ENCODE data around the gene ARMC9.
"Not testable (repeated sequence)": the region's sequence is repeated elsewhere in the genome, so short reads cannot be mapped to it uniquely, and the experiment has no call there.

The ARMC9 gene

GRCh38 chr2:231198291-231199173, at the start of gene ARMC9:
Gene ARMC9, plus strand, starts transcription at chr2:231198631. Its CDS starts 7,608 bp downstream, at chr2:231206239.
- DNase-seq (ENCODE audit: low read depth in 3 of 3) = peak; percentile 48 to 68 (median 56)

DNA sequence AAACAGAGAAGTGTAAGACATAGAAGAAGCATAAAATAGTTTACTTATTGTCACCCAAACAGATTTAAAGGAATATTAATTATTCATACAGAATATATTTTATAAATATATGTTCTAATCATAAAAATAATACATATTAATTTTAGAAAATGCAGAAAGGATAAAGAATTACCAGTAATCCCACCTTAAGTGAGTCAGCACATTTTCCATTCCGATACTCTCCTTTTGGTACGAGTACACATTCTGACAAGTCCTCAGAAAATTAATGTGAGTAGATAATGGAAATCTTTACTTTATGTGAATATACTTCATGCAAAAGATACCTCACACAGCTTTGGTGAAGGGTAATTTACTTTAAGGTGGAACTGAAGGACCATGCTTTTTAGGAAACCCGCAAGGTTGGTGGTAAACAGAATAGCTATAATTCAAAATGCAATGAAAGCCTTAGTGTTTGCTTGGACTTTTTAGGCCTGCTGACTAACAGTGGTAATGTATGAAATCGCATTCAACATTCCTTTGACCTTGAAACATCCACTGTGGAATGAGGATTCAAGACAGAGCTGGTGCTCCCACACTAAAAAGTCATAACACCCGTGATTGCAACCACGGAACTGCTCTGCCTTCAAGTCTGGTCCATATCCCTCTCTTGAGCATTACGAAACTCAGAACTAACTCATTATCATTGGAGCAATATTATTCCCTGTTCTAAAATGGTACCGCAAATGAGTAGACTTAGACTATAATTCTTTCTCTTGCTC, 45.5 kb upstream of the ARMC9 start:
- DNase-seq (ENCODE audit: low read depth in 3 of 3) = no peak

DNA sequence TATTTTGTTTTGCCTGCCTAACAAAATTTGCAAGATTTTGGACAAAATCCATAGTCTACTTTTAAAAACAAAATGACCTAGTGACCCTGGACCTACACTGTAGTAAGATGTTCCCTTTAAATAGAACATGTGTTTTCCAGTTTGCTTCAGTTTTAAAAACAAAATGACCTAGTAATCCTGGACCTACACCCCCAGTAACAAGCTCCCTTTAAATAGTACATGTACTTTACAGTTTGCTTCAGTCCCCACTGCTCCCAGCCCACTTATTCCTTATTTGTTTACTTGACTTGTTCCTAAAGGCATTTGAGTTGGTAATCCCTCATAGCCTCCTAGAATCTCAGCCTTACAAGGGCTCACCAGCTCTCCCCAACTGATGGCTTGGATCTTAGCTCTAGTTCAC, 39.1 kb upstream of the ARMC9 start:
- DNase-seq (ENCODE audit: low read depth in 3 of 3) = no peak

DNA sequence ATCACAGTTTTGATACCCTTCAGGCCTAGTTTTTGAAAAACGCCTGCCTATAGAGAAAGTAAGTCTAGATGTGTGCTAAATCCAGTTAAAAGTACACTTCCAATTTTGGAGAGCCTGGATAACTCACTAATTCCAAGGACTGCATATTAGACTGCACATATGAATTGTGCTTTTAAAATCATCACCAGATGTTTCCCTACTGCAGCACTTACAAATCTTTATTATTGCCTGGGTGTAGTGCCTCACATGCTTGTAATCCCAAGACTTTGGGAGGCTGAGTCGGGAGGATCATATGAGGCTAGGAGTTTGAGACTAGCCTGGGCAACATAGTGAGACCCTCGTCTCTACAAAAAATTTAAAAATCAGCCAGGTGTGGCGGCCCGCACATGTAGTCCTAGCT, 37.7 kb upstream of the ARMC9 start:
- no peak for DNase-seq (ENCODE audit: low read depth in 3 of 3)

GRCh38 chr2:231161252-231161839, 37.1 kb upstream of the ARMC9 start:
- no peak for DNase-seq (ENCODE audit: low read depth in 3 of 3)

DNA sequence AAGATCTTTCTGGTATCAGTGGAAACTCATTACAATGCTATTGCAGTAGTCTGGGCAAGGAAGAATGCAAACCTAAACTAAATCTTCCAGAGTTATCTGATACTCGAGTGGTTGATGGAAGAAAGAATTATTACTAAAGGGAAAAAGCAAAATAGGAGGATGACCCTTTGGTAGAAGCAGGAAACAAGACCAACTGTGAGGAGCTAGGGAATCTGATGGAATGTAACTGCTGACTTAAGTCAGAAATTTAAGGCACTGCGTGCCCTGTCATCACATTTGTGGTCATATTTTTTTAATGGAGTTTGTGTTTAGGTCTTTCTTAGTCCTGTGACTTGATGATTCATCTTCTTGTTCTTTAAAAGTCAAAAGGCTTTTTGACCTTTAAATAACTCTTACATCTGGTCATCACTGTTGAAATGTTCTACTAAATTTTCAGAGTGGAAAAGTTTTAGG, 36.5 kb upstream of the ARMC9 start:
- DNase-seq (ENCODE audit: low read depth in 3 of 3) = no peak

GRCh38 chr2:231163011-231163410, 35.4 kb upstream of the ARMC9 start:
- no peak for DNase-seq (ENCODE audit: low read depth in 3 of 3)

DNA sequence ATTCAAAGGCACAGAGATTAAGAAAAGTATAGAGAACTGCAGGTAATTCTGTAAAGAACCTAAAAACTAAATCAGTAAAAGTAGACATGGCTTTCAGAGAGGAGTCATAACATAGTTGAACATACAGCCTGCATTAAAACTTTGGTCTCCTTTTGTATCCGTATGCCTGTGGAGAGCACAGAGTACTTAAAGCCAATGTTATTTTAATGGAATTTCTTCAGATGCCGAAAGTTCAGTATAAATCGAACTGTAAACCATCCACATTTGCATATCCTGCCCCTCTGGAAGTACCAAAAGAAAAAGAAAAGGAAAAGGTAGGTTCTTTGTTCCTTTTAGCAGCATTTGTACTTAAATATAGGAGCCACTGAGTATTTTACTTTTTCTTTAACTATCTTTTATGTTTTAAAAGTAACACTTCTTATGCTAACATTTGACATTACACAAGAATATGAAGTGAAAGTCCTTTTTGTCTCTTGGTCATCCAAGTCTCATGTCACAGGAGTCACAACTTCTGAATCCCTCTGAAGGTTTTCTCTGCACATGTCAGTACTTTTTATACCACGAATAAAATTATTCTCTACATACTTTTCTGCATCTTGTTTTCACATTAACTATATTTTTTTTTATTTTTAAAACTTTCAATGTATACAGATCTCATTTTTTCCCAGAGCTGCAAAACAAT, 34.9 kb upstream of the ARMC9 start:
- no peak for DNase-seq (ENCODE audit: low read depth in 3 of 3)

GRCh38 chr2:231167745-231168459, 30.5 kb upstream of the ARMC9 start:
- no peak for DNase-seq (ENCODE audit: low read depth in 3 of 3)

- no peak for DNase-seq (ENCODE audit: low read depth in 3 of 3)
Measured at GRCh38 chr2:231168460-231169139, 29.8 kb upstream of the ARMC9 start.

GRCh38 chr2:231169488-231169887, 28.9 kb upstream of the ARMC9 start:
- DNase-seq (ENCODE audit: low read depth in 3 of 3) = no peak

DNA sequence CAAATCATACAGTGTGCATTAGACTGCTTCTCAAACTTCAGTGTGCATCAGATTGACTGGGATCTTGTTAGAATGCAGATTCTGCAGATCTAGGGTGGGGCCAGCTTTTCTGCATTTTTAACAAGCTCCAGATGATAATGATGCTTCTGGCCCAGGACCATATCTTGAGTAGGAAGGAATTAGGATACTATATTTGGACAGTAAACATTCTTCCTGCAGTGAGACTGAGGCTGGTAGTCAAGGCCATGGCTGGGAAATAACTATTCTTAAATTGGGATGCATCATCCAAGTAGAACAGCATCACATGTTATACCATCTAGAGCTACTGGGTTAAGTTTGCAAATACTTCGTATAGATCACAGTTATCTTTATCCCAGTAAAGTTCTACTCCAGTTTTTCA, 28.4 kb upstream of the ARMC9 start:
- DNase-seq (ENCODE audit: low read depth in 3 of 3) = no peak

DNA sequence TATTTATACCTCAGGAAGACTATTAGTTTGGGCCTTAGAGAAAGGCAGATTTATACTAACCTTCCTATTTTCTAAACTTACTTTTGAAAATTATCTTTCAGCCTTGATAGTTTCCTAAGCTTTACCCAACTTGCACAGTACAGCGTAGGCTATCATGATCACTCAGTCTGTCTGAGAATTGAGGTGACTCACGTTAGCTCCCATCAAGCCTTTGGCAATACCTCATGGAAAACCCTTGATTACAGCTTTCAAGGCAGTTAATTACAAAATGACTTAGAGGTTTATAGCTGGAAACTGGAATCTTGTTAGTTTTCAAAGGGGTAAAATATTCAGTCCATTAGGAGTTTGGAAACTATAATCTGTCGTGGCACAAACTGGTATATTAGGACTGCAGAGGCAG, 26.4 kb upstream of the ARMC9 start:
- DNase-seq (ENCODE audit: low read depth in 3 of 3) = no peak

- DNase-seq (ENCODE audit: low read depth in 3 of 3) = no peak
Measured at GRCh38 chr2:231174211-231174651, 24.2 kb upstream of the ARMC9 start.

DNA sequence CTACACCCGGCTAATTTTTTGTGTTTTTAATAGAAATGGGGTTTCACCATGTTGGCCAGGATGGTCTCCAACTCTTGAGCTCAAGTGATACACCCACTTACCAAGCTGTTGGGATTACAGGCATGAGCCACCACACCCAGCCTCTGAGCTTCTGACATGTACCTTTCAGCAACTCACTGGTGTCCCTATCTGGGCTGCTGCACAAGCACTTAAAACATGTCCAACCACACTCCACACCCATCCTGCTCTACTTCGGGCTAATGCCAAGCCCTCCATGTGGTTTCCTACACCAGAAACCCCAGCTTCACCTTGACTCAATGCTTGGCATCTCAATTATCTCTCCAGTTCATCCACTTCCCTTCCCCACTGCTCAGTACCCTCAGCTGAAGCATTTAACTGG, 22.4 kb upstream of the ARMC9 start:
- no peak for DNase-seq (ENCODE audit: low read depth in 3 of 3)

- DNase-seq (ENCODE audit: low read depth in 3 of 3) = no peak
Measured at GRCh38 chr2:231177156-231178025, 21.0 kb upstream of the ARMC9 start.

GRCh38 chr2:231178805-231179204, 19.6 kb upstream of the ARMC9 start:
- DNase-seq (ENCODE audit: low read depth in 3 of 3) = not testable (repeated sequence)

GRCh38 chr2:231181860-231182512, 16.4 kb upstream of the ARMC9 start:
- DNase-seq (ENCODE audit: low read depth in 3 of 3) = no peak

DNA sequence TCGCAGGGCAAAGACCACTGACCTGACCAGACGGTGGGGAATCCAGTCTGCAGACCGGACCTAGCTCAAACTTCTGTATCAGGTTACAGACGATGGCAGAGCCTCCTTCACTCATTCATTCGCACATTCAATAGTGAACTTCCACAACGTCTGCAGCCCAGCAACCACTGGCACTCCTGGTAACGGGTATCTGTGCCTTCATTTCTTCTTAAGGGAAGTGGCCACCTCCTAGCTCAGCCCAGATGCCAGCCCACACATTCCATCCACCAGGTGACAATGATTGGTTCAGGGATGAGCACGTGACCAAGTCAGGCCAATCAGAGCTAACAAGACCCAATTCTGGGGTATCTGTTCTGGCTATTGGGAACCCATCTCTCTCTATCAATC, 15.9 kb upstream of the ARMC9 start:
- no peak for DNase-seq (ENCODE audit: low read depth in 3 of 3)

Measured in stimulated activated CD4-positive, alpha-beta T cell treated with anti-CD3 and anti-CD28 coated beads, TNF-alpha, amount 100 ng/mL, for 4 hours (primary cell).